Loucy (cell line): ENCODE data around the gene PRR29.

Source experiments
- CTCF ChIP-seq: fragments of 200-600 bp; sonication (generic); conservative IDR thresholded peaks from 2 replicates; pipeline ENCODE4 v1.5.1; 2014; ENCODE audit warnings: mild to moderate bottlenecking, antibody characterized with exemption, low read length
- EZH2phosphoT487 ChIP-seq: fragments of 200-600 bp; IDR thresholded peaks from 2 replicates; pipeline ENCODE4 v1.6.1; 2018; ENCODE audit warnings: antibody characterized with exemption, mild to moderate bottlenecking, moderate library complexity, borderline replicate concordance

GRCh38 chr17:64037180-64037579 is 39.0 kb downstream of the PRR29 start:
- TF ChIP-seq CTCF (no peak), EZH2phosphoT487 (no peak)
